Neural cell (in vitro differentiated cells): ENCODE results near the gene SRC.

Source experiments
- EP300 ChIP-seq: fragments of 450-650 bp; conservative IDR thresholded peaks from 2 replicates; pipeline ENCODE4 v1.6.1; 2014; ENCODE audit warnings: antibody characterized with exemption, mild to moderate bottlenecking, moderate library complexity; ENCODE audit not compliant: poor library complexity, severe bottlenecking
- EZH2 ChIP-seq: fragments of 200-600, 300-800 bp; shearing (Covaris generic), sonication (generic); IDR thresholded peaks from 2 replicates; pipeline ENCODE4 v1.6.1; 2014; ENCODE audit warnings: antibody characterized with exemption, low read length, borderline replicate concordance, mild to moderate bottlenecking; ENCODE audit not compliant: insufficient read depth, poor library complexity, severe bottlenecking
- TF ChIP-seq, protein P1 (sequence below): fragments of 450-650 bp; IDR thresholded peaks from 2 replicates; pipeline ENCODE4 v1.5.1; 2014; ENCODE audit warnings: antibody characterized with exemption, mild to moderate bottlenecking, moderate library complexity; ENCODE audit not compliant: poor library complexity, severe bottlenecking
- TF ChIP-seq, protein P2 (sequence below): IDR thresholded peaks from 2 replicates; pipeline ENCODE4 v1.6.1; 2012; ENCODE audit warnings: borderline replicate concordance

DNA sequence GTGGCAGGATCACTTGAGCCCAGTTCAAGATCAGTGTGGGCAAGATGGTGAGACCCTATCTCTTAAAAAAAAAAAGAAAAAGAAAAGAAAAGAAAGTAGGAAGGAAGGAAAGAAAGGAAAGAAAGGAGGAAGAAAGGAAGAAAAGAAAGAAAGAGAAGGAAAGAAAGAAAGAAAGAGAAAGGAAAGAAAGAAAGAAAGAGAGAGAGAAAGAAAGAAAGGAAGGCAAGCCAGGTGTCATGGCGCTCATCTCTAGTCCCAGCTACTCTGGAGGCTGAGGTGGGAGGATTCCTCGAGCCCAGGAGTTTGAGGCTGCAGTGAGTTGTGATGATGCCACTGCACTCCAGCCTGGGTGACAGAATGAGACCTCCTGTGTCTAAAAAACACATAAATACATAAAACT lies 11.5 kb upstream of the SRC start:
- TF ChIP-seq, protein P1, sequence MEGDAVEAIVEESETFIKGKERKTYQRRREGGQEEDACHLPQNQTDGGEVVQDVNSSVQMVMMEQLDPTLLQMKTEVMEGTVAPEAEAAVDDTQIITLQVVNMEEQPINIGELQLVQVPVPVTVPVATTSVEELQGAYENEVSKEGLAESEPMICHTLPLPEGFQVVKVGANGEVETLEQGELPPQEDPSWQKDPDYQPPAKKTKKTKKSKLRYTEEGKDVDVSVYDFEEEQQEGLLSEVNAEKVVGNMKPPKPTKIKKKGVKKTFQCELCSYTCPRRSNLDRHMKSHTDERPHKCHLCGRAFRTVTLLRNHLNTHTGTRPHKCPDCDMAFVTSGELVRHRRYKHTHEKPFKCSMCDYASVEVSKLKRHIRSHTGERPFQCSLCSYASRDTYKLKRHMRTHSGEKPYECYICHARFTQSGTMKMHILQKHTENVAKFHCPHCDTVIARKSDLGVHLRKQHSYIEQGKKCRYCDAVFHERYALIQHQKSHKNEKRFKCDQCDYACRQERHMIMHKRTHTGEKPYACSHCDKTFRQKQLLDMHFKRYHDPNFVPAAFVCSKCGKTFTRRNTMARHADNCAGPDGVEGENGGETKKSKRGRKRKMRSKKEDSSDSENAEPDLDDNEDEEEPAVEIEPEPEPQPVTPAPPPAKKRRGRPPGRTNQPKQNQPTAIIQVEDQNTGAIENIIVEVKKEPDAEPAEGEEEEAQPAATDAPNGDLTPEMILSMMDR, result no peak
- TF ChIP-seq, protein P2, sequence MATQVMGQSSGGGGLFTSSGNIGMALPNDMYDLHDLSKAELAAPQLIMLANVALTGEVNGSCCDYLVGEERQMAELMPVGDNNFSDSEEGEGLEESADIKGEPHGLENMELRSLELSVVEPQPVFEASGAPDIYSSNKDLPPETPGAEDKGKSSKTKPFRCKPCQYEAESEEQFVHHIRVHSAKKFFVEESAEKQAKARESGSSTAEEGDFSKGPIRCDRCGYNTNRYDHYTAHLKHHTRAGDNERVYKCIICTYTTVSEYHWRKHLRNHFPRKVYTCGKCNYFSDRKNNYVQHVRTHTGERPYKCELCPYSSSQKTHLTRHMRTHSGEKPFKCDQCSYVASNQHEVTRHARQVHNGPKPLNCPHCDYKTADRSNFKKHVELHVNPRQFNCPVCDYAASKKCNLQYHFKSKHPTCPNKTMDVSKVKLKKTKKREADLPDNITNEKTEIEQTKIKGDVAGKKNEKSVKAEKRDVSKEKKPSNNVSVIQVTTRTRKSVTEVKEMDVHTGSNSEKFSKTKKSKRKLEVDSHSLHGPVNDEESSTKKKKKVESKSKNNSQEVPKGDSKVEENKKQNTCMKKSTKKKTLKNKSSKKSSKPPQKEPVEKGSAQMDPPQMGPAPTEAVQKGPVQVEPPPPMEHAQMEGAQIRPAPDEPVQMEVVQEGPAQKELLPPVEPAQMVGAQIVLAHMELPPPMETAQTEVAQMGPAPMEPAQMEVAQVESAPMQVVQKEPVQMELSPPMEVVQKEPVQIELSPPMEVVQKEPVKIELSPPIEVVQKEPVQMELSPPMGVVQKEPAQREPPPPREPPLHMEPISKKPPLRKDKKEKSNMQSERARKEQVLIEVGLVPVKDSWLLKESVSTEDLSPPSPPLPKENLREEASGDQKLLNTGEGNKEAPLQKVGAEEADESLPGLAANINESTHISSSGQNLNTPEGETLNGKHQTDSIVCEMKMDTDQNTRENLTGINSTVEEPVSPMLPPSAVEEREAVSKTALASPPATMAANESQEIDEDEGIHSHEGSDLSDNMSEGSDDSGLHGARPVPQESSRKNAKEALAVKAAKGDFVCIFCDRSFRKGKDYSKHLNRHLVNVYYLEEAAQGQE, result no peak
- TF ChIP-seq EZH2 (no peak), EP300 (no peak)
